RWPE2 (cell line): ENCODE data around the gene PLCB1.

ENCODE experiments used
- ATAC-seq: fragments of 200-7000 bp; cut with Tn5 transposase; 3 replicates; pipeline ENCODE4 v1.9.1; 2021; ENCODE audit warnings: low read depth
- DNase-seq: peaks from one replicate; pipeline ENCODE4 v3.0.0-alpha.2; 2020; ENCODE audit warnings: low spot score
- H3K27ac ChIP-seq: fragments of 450-650 bp; 2 replicates; pipeline ENCODE4 v1.5.1; 2017; ENCODE audit warnings: mild to moderate bottlenecking; ENCODE audit not compliant: poor library complexity, severe bottlenecking
- H3K27me3 ChIP-seq: fragments of 250-450 bp; sonication (Bioruptor Pico); 2 replicates; pipeline ENCODE4 v1.5.1; 2021; ENCODE audit warnings: mild to moderate bottlenecking, moderate library complexity; ENCODE audit not compliant: insufficient read depth, poor library complexity, severe bottlenecking
- H3K36me3 ChIP-seq: fragments of 250-450 bp; sonication (Bioruptor Pico); 2 replicates; pipeline ENCODE4 v1.5.1; 2020; ENCODE audit warnings: low read depth, mild to moderate bottlenecking, moderate library complexity
- H3K4me1 ChIP-seq: fragments of 250-450 bp; sonication (Bioruptor Pico); 2 replicates; pipeline ENCODE4 v1.5.1; 2021; ENCODE audit warnings: mild to moderate bottlenecking, moderate library complexity; ENCODE audit not compliant: insufficient read depth, poor library complexity, severe bottlenecking
- H3K4me3 ChIP-seq: fragments of 250-450 bp; sonication (Bioruptor Pico); 2 replicates; pipeline ENCODE4 v1.5.1; 2021; ENCODE audit warnings: mild to moderate bottlenecking, moderate library complexity; ENCODE audit not compliant: severe bottlenecking
- H3K9me3 ChIP-seq: fragments of 250-450 bp; sonication (Bioruptor Pico); 2 replicates; pipeline ENCODE4 v1.5.1; 2021; ENCODE audit warnings: mild to moderate bottlenecking, moderate library complexity; ENCODE audit not compliant: severe bottlenecking
- CTCF ChIP-seq: fragments of 450-650 bp; IDR thresholded peaks from one replicate; pipeline ENCODE4 v1.5.1; 2017; ENCODE audit warnings: mild to moderate bottlenecking, moderate library complexity; ENCODE audit not compliant: poor library complexity, severe bottlenecking

PLCB1 gene

GRCh38 chr20:8530022-8530421 is 398.0 kb downstream of the PLCB1 start:
- H3K36me3 ChIP-seq, result no peaks in the 10 kb centered on the region
- no peaks in the 10 kb centered on the region for H3K9me3 ChIP-seq
- H3K27ac ChIP-seq, result no peak overlapping the region
- no peak for ATAC-seq
- no peak overlapping the region for H3K4me3 ChIP-seq
- TF ChIP-seq CTCF, result no peak
- DNase-seq, result no peak
- no peaks in the 10 kb centered on the region for H3K27me3 ChIP-seq
- peaks cover 4% of the 10 kb centered on the region for H3K4me1 ChIP-seq

GRCh38 chr20:8532169-8532568 is 400.1 kb downstream of the PLCB1 start:
- ATAC-seq (no peak), DNase-seq (no peak)
- H3K36me3 ChIP-seq, result no peaks in the 10 kb centered on the region
- no peaks in the 10 kb centered on the region for H3K27me3 ChIP-seq
- TF ChIP-seq CTCF, result no peak
- H3K4me1 ChIP-seq, result peaks cover 4% of the 10 kb centered on the region
- no peaks in the 10 kb centered on the region for H3K9me3 ChIP-seq
- H3K4me3 ChIP-seq, result no peak overlapping the region
- no peak overlapping the region for H3K27ac ChIP-seq

GRCh38 chr20:8534368-8535160 is 402.5 kb downstream of the PLCB1 start:
- Histone ChIP-seq H3K27ac (no peak overlapping the region), H3K36me3 (no peaks in the 10 kb centered on the region), H3K4me3 (no peak overlapping the region), H3K9me3 (no peaks in the 10 kb centered on the region), H3K27me3 (peaks cover 2% of the 10 kb centered on the region), H3K4me1 (no peaks in the 10 kb centered on the region)
- no peak for TF ChIP-seq CTCF
- DNase-seq, result no peak
- no peak for ATAC-seq

GRCh38 chr20:8535403-8536261 is 403.6 kb downstream of the PLCB1 start:
- no peaks in the 10 kb centered on the region for H3K36me3 ChIP-seq
- DNase-seq, result no peak

More at GRCh38 chr20:8535403-8536261, 403.6 kb downstream of the PLCB1 start:
- no peaks in the 10 kb centered on the region for H3K9me3 ChIP-seq
- H3K27me3 ChIP-seq, result peaks cover 4% of the 10 kb centered on the region
- peak; percentile 57; the same call in 2 of the 3 replicates for ATAC-seq
- no peak overlapping the region for H3K4me3 ChIP-seq
- no peaks in the 10 kb centered on the region for H3K4me1 ChIP-seq
- TF ChIP-seq CTCF, result peak; percentile 70
- H3K27ac ChIP-seq, result no peak overlapping the region
